ENCODE measurements around the gene TNFRSF17.

The TNFRSF17 gene

GRCh38 chr16:11972128-11972527, 7.1 kb downstream of the TNFRSF17 start:
- DNase-seq, result no peak

GRCh38 chr16:11973070-11973469, 8.1 kb downstream of the TNFRSF17 start:
- DNase-seq, result no peak

GRCh38 chr16:11976850-11977375, 11.9 kb downstream of the TNFRSF17 start:
- DNase-seq, result no peak

GRCh38 chr16:11977376-11978041, 12.5 kb downstream of the TNFRSF17 start:
- peak; percentile 66 for DNase-seq

GRCh38 chr16:11978080-11978479, 13.1 kb downstream of the TNFRSF17 start:
- DNase-seq, result no peak

- no peak for DNase-seq
Observed at GRCh38 chr16:11979013-11979672, 14.1 kb downstream of the TNFRSF17 start.

GRCh38 chr16:11980136-11980844, 15.3 kb downstream of the TNFRSF17 start:
- no peak for DNase-seq

GRCh38 chr16:11985250-11985649, 20.2 kb downstream of the TNFRSF17 start:
- DNase-seq, result no peak

GRCh38 chr16:11986521-11987057, 21.6 kb downstream of the TNFRSF17 start:
- no peak for DNase-seq

GRCh38 chr16:11988258-11988978, 23.4 kb downstream of the TNFRSF17 start:
- no peak for DNase-seq

GRCh38 chr16:11990702-11991390, 25.8 kb downstream of the TNFRSF17 start:
- no peak for DNase-seq

- DNase-seq, result no peak
Observed at GRCh38 chr16:11992008-11992584, 27.1 kb downstream of the TNFRSF17 start.

GRCh38 chr16:11992586-11993524, 27.8 kb downstream of the TNFRSF17 start:
- no peak for DNase-seq

- DNase-seq, result no peak
Observed at GRCh38 chr16:11994143-11995119, 29.4 kb downstream of the TNFRSF17 start.

GRCh38 chr16:11996433-11997330, 31.7 kb downstream of the TNFRSF17 start:
- DNase-seq, result no peak

- no peak for DNase-seq
Observed at GRCh38 chr16:12000032-12000431, 35.0 kb downstream of the TNFRSF17 start.

- DNase-seq, result no peak
Observed at GRCh38 chr16:12002447-12003006, 37.5 kb downstream of the TNFRSF17 start.

- DNase-seq, result no peak
Observed at GRCh38 chr16:12006637-12007036, 41.6 kb downstream of the TNFRSF17 start.
